NOMO-1 (cell line): ENCODE measurements around the gene PDZD2.
"Not testable (repeated sequence)": the region's sequence is repeated elsewhere in the genome, so short reads cannot be mapped to it uniquely, and the experiment has no call there.

Source experiments
- DNase-seq, 2 experiments: peaks; one replicate each; lab custom pipeline; 2025; ENCODE audit not compliant: unreplicated experiment in 2 of 2; lab: John Stamatoyannopoulos, UW

The PDZD2 gene

GRCh38 chr5:31682025-31682424 is 43.1 kb downstream of the PDZD2 start:
- no peak for DNase-seq

DNA sequence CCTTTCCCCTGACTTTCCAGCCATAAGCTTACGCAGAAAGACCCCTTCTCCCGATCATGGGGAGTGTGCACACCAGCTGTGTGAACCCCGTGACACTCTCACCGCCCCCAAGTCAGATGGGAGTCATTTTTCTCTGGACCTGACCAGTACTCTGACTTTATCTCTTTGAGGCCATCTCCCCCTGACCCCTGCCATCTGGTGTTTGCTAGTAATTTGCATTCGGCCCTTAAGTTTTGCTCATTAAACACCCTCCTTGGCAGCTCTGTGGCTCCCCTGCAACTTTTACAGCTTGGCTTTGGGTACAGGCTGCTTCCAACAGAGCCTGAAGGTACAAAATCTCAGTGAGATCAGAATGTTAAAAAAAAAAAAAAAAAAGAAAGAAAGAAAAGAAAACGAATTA is 43.9 kb downstream of the PDZD2 start:
- DNase-seq, result no peak

DNA sequence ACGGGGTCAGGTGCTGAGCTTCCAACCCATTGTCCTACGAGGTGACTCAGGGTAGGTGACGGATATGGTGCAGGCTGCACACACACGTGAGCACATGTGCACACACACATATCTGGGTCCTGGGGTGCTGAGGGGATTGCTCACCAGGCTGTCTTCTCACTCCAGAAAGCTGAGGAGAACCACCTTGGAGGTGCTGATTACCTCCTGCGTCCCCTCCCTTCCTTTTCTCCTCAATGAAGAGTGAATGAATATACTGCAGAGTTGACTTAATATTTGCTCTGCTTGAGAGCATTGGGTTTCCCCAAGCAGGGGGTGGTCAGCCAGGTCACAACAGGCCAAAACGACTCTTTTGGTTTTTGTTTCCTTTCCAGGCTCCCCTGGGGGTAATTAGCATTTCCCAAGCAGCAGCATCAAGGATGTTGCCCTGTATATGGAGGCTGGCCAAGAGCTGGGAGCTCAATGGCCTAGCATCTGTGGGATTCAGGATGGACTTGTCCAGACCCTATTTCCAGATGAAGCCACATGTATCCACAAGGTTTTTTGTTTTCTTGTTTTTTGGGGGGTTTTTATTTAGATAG is 49.7 kb downstream of the PDZD2 start:
- DNase-seq, result no peak

- not testable (repeated sequence) for DNase-seq
These were observed 52.5 kb downstream of the PDZD2 start for GRCh38 chr5:31691408-31691807.

DNA sequence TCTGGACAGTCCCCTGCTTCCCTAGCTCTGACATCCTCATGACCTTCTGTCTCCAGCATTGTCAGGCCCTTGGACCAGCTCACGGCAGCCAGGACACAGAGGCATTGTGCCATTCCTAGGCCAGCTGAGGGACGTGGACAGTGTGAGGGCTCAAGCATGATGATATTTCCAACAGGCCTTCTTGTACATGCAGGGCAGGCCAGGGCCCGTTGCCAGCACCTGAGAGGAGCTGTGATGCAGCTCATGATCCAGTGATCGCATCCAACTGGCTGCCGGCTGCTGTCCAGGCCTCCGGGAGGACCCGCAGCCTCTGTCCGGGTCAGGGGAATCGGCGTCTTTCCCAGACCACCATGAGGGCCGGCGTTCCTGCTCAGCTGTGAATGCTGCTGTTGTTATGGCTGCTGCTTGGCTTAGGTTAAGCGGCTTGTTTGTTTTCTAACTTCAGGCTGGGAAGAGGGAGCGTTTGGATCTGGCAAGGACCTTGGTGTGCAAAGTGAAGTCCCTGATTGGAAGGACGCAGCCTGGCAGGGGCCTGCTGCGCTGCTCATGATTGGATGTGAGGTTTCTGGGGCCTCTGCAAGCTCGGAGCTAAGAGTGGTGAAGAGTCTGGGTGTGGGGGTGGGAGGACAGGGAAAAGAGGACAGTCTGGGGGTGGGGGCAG is 53.8 kb downstream of the PDZD2 start:
- DNase-seq, result no peak

GRCh38 chr5:31698673-31699072 is 59.7 kb downstream of the PDZD2 start:
- no peak for DNase-seq

- no peak for DNase-seq
These were observed 62.8 kb downstream of the PDZD2 start for GRCh38 chr5:31701642-31702299.

- DNase-seq, result no peak
These were observed 63.8 kb downstream of the PDZD2 start for GRCh38 chr5:31702712-31703111.

DNA sequence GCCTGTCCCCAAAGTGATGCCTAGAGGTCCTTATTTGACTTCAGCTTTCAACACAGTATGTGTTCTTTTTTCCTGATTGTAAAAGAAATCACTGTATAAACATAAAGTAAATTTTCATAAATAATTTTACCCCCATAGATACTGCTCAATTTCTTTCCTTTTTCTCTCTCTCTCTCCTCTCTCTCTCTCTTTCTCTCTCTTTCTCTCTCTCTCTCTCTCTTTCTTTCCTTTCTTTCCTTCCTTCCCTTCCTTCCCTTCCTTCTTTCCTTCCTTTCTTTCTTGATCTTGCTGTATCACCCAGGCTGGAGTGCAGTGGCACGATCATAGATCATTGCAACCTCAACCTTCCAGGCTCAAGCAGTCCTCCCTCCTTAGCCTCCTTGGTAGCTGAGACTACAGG is 64.8 kb downstream of the PDZD2 start:
- DNase-seq, result no peak

DNA sequence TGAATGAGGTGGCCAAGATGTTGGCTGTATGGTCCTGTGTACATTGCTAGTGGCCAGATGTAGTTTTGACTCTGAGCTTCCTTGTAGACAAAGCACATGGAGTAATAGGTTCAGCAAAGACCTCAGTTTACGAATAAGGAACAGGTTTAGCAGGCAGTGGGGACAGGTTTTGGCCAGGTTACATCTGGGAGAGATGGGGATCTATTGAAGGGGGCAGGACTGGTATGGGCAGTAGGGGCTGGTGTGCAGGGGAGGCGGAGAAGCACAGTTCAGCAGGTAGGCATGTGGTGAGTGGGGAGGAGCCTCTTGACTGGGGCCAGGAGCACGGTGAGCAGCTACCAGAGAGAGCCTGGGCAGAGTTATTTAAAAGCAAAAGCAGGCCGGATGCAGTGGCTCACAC is 67.3 kb downstream of the PDZD2 start:
- DNase-seq, result no peak

DNA sequence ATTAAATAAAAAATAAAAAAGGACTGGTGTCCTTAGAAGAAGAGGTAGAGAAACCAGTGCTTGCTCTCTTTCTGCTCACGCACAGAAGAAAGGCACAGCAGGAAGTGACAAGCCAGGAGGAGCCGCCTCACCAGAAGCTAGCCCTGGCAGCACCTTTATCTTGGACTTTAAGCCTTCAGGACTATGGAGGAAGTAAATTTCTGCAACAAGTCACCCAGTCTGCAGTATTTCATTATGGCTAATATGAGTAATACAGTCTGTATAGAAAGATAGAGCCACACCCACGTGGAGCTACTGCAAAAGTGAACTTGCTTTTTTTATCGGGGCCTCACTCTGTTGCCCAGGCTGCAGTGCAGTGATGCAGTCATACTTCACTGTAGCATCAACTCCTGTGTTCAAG is 68.4 kb downstream of the PDZD2 start:
- DNase-seq, result no peak

- no peak for DNase-seq
These were observed 69.2 kb downstream of the PDZD2 start for GRCh38 chr5:31708089-31708488.

DNA sequence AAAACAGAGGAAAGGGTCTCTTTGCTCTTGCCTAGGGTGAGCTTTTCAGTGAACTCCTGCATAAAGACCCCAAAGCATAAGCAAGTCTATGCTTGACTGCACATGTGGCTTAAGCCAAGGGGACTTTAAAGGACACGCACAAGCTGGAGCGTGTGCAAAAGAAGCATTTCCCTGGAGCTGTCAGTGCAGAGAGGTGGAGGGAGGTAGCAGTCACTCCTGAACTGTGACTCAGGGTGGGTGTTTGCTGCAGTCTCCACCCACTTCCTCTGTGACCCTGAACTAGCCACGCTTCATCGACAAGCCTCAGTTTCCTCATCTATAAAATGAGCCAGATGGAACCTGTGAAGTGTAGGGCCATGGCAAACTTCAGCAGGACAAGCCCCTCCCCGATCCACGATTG is 72.4 kb downstream of the PDZD2 start:
- no peak for DNase-seq

DNA sequence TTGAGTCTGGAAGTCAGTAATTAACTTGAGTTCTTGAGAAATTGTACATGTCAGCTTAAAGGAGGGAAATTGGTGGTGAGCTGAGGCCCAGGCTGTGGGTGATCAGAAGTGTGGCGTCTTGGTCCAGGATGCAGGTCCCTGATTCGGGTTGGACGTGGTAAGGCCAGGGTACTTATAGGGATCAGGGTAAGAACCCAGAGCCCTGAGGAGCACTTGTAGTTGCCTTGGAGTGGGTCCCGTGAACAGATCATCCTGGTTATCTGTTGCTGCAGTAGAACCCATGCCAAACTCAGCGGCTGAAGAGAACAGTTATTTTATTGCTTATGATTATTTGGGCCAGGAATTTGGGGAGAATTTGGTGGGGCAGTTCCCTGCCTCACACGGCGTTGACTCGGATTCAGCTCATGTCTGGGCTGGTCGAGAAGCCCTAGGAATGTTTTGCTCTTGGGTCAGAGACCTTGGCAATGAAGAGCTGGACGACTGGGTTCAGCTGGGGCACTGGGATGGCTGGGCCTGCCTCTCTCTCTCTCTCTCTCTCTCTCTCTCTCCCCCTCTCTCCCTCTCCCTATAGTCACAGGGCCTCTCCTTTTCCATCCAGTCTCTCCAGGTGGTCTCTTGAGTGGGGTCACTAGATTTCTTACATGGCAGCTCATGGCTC is 73.1 kb downstream of the PDZD2 start:
- DNase-seq, result no peak

DNA sequence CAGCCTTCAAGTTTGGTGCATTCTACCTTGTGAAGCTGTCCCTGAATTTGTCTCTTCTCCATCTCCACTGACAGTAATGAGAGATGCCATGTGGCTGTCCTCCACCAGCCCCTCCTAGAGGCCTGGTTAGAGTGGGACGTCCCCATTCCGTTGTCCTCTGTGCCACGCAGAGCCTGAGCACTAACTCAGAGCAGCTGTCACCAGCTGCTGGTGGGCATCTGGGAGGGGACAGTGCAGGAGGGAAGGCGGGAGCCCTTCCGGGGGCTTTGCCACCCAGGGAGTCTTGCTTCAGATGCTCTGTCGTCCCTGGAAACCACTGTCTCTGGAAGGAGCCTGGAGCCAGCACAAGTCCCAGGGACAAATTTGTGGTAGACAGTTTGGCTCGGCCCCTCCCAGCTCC is 78.6 kb downstream of the PDZD2 start:
- DNase-seq, result no peak

GRCh38 chr5:31720004-31720403 is 81.1 kb downstream of the PDZD2 start:
- no peak for DNase-seq

DNA sequence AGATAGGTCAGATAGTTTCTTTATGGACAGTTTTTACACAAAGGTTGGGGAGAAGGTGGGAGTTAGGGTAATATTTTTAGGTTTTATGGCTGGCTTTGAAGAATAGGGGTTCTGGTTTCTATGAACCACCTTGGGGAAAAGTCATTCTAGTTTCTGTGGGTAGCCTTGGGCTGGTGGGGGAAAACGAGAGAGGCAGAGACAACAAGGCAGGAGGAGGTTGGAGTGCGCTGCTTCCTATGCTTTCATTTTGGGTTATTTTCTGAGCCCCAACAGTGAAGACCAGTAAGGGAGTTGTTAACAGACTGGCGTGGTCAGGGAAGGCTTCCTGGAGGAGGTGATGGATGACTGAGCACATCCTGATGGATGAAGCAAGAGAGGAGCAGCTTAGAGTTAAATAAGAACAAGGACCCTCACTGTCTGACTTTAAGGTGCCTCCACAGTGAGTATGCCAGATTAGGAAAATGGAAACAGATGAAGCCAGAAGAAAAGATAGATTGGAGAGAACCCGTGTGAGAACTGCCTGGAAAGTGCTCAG is 81.9 kb downstream of the PDZD2 start:
- no peak for DNase-seq

GRCh38 chr5:31722111-31722510 is 83.2 kb downstream of the PDZD2 start:
- no peak for DNase-seq

DNA sequence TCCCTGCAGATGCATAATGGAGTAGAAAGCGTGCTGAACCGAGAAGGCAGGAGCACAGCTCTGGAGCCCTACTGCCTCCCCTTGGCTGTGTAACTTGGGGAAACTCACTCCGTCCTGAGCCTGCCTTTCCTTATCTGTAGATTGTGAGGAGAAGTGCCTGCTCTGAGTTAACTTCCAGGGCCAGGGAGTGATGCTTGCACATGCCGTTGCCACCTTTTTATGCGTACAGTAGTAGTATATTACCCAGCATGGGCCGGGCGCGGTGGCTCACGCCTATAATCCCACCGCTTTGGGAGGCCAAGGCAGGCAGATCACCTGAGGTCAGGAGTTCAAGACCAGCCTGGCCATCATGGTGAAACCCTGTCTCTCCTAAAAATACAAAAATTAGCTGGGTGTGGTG is 87.1 kb downstream of the PDZD2 start:
- no peak for DNase-seq

GRCh38 chr5:31726952-31727351 is 88.0 kb downstream of the PDZD2 start:
- DNase-seq, result no peak

- no peak for DNase-seq
These were observed 89.1 kb downstream of the PDZD2 start for GRCh38 chr5:31728039-31728438.

GRCh38 chr5:31728806-31729205 is 89.9 kb downstream of the PDZD2 start:
- not testable (repeated sequence) for DNase-seq
